ENCODE results near the gene IL31RA.
"Not testable (repeated sequence)": the region's sequence is repeated elsewhere in the genome, so short reads cannot be mapped to it uniquely, and the experiment has no call there.

Gene IL31RA

GRCh38 chr5:55927861-55928655, 76.9 kb downstream of the IL31RA start:
- DNase-seq = no peak

- DNase-seq = no peak
These were observed 78.1 kb downstream of the IL31RA start for GRCh38 chr5:55929020-55929799.

GRCh38 chr5:55932700-55933099, 81.5 kb downstream of the IL31RA start:
- DNase-seq = no peak

GRCh38 chr5:55933377-55934114, 82.4 kb downstream of the IL31RA start:
- no peak for DNase-seq

GRCh38 chr5:55934115-55934613, 83.0 kb downstream of the IL31RA start:
- no peak for DNase-seq

- DNase-seq = no peak
These were observed 83.6 kb downstream of the IL31RA start for GRCh38 chr5:55934720-55935119.

GRCh38 chr5:55935371-55935770, 84.2 kb downstream of the IL31RA start:
- no peak for DNase-seq

- DNase-seq = peak; percentile 9
These were observed 85.0 kb downstream of the IL31RA start for GRCh38 chr5:55936100-55936693.

GRCh38 chr5:55937598-55937997, 86.4 kb downstream of the IL31RA start:
- DNase-seq = not testable (repeated sequence)

GRCh38 chr5:55941154-55941553, 90.0 kb downstream of the IL31RA start:
- DNase-seq = not testable (repeated sequence)

- DNase-seq = no peak
These were observed 108.1 kb downstream of the IL31RA start for GRCh38 chr5:55959208-55959607.

- DNase-seq = no peak
These were observed 109.6 kb downstream of the IL31RA start for GRCh38 chr5:55960779-55961178.

GRCh38 chr5:55965525-55965924, 114.4 kb downstream of the IL31RA start:
- no peak for DNase-seq

GRCh38 chr5:55966284-55966683, 115.1 kb downstream of the IL31RA start:
- no peak for DNase-seq

- no peak for DNase-seq
These were observed 118.8 kb downstream of the IL31RA start for GRCh38 chr5:55969956-55970355.
